ENCODE results near the gene SAP130.

The SAP130 gene

GRCh38 chr2:127893494-127893893 lies 134.4 kb downstream of the SAP130 start:
- DNase-seq (ENCODE audit: low spot score) = no peak

- DNase-seq (ENCODE audit: low spot score) = no peak
These were observed 134.8 kb downstream of the SAP130 start for GRCh38 chr2:127893033-127893432.

- DNase-seq (ENCODE audit: low spot score) = no peak
These were observed 136.0 kb downstream of the SAP130 start for GRCh38 chr2:127891811-127892210.

Small RNA genes within 50 kb of the gene (small RNA-seq; reads per million reads assigned to genes)
- gene AC012306.1 = 0 reads per million in 2 experiments
- 0 reads per million in 2 experiments for gene AC108059.3
- 0 reads per million in 2 experiments for gene RF00019

Data from SK-N-DZ (cell line).